Activated CD8-positive, alpha-beta memory T cell treated with anti-CD3 and anti-CD28 coated beads, Interleukin-2, amount 10 ng/mL, durations not matched to agents 7 days and 5 days (primary cell): ENCODE results near the gene CCT2. TPM values are rescaled to one million over a fixed set of nuclear protein-coding genes. Genes with fewer than 3 reads are reported as not detected.
A peak's percentile ranks its signal among the peaks of the same experiment; 100 is the strongest.

Experiments
- ATAC-seq: fragments of 150-1000 bp; cut with Tn5 transposase; one replicate; pipeline ENCODE4 v1.10.0; 2021; ENCODE audit warnings: moderate library complexity
- CTCF ChIA-PET: fragments of 350-600 bp; sonication (Branson Sonifier 250); formaldehyde crosslinking; loops from one replicate; lab custom pipeline; 2021; ENCODE audit warnings: antibody characterized with exemption; lab: Charles Lee
- DNase-seq: peaks from one replicate; pipeline ENCODE4 v3.0.0-alpha.2; 2020
- H3K27ac Mint-ChIP-seq: one replicate; pipeline ENCODE4 v1.8.0; 2021; ENCODE audit warnings: mild to moderate bottlenecking, mixed read lengths
- H3K27me3 Mint-ChIP-seq: one replicate; pipeline ENCODE4 v1.8.0; 2021; ENCODE audit warnings: mixed read lengths
- H3K36me3 Mint-ChIP-seq: one replicate; pipeline ENCODE4 v1.8.0; 2021; ENCODE audit warnings: mild to moderate bottlenecking, mixed read lengths
- H3K4me1 Mint-ChIP-seq: one replicate; pipeline ENCODE4 v1.8.0; 2021; ENCODE audit warnings: mixed read lengths
- H3K4me3 Mint-ChIP-seq: one replicate; pipeline ENCODE4 v1.8.0; 2021; ENCODE audit warnings: mild to moderate bottlenecking, moderate library complexity, mixed read lengths
- H3K9me3 Mint-ChIP-seq: one replicate; pipeline ENCODE4 v1.8.0; 2022; ENCODE audit warnings: low read depth, mixed read lengths
- total RNA-seq, 2 experiments: library from RNA; stranded (reverse); gene quantifications; one replicate each; pipeline ENCODE4 v1.2.3, GENCODE V29; 2021

CCT2 gene
- total RNA-seq, 2 experiments from 2014 or later: 193 to 271 TPM

- Mint-ChIP-seq H3K4me3 (no peak overlapping the region), H3K27me3 (no peaks in the 10 kb centered on the region), H3K36me3 (peaks cover 15% of the 10 kb centered on the region), H3K4me1 (peaks cover 4% of the 10 kb centered on the region), H3K9me3 (no peaks in the 10 kb centered on the region), H3K27ac (no peak overlapping the region)
- DNase-seq (no peak), ATAC-seq (no peak)
- CTCF ChIA-PET: interaction anchor here (0.8 to 6.1 kb wide), 8 partner anchors 11 to 278 kb away, joined by 3 to 59 read pairs (median 6); partner anchors contain the start of gene CCT2
Measured at GRCh38 chr12:69569236-69569635, 16.0 kb upstream of the CCT2 start.

- H3K4me1 Mint-ChIP-seq: peaks cover 4% of the 10 kb centered on the region
- no peaks in the 10 kb centered on the region for H3K27me3 Mint-ChIP-seq
- no peak overlapping the region for H3K27ac Mint-ChIP-seq
Measured at GRCh38 chr12:69570000-69570516, 15.2 kb upstream of the CCT2 start.

DNA sequence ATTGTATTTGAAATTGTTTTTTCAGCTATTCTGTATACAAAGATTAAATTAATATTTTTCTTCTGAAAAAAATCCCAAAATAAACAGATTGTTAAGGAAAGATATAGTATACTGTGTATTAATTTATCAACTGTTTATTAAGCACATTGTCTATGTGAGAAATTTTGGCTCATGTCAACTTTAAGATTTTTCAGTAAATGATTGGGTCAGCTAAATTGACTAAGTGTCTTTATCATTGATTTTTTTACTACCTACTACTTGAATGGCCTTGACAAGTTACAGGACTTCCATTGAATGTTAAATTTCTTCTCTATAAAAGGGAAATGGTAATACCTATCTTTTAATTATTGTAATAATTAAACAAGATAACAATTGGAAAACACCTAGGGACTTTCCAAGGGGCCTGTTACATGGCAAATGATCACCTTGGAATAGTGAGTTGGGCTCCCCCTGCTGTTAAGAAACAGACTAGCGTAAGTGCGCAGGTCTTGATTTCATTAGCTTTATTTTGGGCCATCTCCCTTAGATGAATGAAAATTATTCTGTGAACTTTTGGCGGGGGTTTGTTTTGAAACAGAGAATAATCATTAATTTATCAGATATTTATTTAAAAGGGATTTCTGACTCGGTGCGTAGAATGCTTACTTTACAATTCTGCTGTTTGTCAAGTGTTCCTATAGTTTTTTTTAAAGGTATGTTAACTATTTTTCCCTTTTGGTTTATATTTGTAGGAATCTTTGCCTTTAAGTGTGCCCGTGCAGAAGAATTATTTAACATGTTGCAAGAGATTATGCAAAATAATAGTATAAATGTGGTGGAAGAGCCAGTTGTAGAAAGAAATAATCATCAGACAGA lies 14.5 kb upstream of the CCT2 start:
- Mint-ChIP-seq H3K9me3 (no peaks in the 10 kb centered on the region), H3K36me3 (peaks cover 21% of the 10 kb centered on the region), H3K4me1 (peaks cover 4% of the 10 kb centered on the region), H3K27me3 (no peaks in the 10 kb centered on the region), H3K27ac (no peak overlapping the region), H3K4me3 (no peak overlapping the region)
- DNase-seq: peak; percentile 63
- CTCF ChIA-PET: interaction anchor here (0.6 to 6.1 kb wide), 25 partner anchors 9 to 417 kb away, joined by 3 to 59 read pairs (median 4); partner anchors contain the start of gene CCT2
- ATAC-seq: peak; percentile 53

More at GRCh38 chr12:69570000-69570516, 15.2 kb upstream of the CCT2 start:
- DNase-seq: no peak
- Mint-ChIP-seq H3K4me3 (no peak overlapping the region), H3K9me3 (no peaks in the 10 kb centered on the region), H3K36me3 (peaks cover 20% of the 10 kb centered on the region)
- CTCF ChIA-PET: interaction anchor here (0.8 to 6.1 kb wide), 22 partner anchors 8 to 416 kb away, joined by 3 to 59 read pairs (median 4); partner anchors contain the start of gene CCT2
- no peak for ATAC-seq

- no peak overlapping the region for H3K4me3 Mint-ChIP-seq
- no peak for DNase-seq
- H3K36me3 Mint-ChIP-seq: peaks cover 23% of the 10 kb centered on the region
- H3K27me3 Mint-ChIP-seq: no peaks in the 10 kb centered on the region
- ATAC-seq: no peak
- H3K9me3 Mint-ChIP-seq: no peaks in the 10 kb centered on the region
- H3K4me1 Mint-ChIP-seq: peaks cover 8% of the 10 kb centered on the region
- CTCF ChIA-PET: interaction anchor here (0.8 kb wide), 1 partner anchor 9 kb away, joined by 3 read pairs; no protein-coding TSS in a partner anchor
- no peak overlapping the region for H3K27ac Mint-ChIP-seq
Measured at GRCh38 chr12:69575346-69575745, 9.9 kb upstream of the CCT2 start.

GRCh38 chr12:69578283-69578682 lies 7.0 kb upstream of the CCT2 start:
- Mint-ChIP-seq H3K27ac (no peak overlapping the region), H3K4me1 (peaks cover 8% of the 10 kb centered on the region), H3K9me3 (no peaks in the 10 kb centered on the region), H3K4me3 (no peak overlapping the region), H3K36me3 (peaks cover 13% of the 10 kb centered on the region), H3K27me3 (no peaks in the 10 kb centered on the region)
- ATAC-seq (no peak), DNase-seq (no peak)
- CTCF ChIA-PET: interaction anchor here (4.9 kb wide), 1 partner anchor 7 kb away, joined by 26 read pairs; no protein-coding TSS in a partner anchor

DNA sequence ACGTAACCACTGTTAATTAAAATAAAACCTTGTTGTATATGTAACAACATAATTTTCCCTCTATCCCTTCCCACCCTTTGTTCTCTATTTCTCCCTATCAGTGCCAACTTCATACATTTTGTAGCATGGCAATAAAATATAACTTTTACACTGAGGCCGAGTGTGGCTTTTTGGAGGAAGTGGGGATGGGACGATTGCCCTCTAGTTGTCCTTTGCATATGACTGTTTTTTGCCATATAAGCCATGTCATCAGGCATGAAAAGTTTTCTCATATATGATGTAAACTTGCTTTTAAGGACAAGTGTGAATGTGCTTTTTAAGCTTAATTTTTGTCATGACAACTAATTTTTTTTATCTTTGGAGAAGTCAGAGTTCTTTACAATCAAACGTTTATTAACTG lies 6.2 kb upstream of the CCT2 start:
- Mint-ChIP-seq H3K36me3 (peaks cover 10% of the 10 kb centered on the region), H3K27me3 (no peaks in the 10 kb centered on the region), H3K4me3 (no peak overlapping the region), H3K9me3 (no peaks in the 10 kb centered on the region), H3K4me1 (peaks cover 8% of the 10 kb centered on the region), H3K27ac (no peak overlapping the region)
- DNase-seq (no peak), ATAC-seq (no peak)
- CTCF ChIA-PET: interaction anchor here (1.3 to 4.9 kb wide), 2 partner anchors 8 to 222 kb away, joined by 6 to 26 read pairs; no protein-coding TSS in a partner anchor

DNA sequence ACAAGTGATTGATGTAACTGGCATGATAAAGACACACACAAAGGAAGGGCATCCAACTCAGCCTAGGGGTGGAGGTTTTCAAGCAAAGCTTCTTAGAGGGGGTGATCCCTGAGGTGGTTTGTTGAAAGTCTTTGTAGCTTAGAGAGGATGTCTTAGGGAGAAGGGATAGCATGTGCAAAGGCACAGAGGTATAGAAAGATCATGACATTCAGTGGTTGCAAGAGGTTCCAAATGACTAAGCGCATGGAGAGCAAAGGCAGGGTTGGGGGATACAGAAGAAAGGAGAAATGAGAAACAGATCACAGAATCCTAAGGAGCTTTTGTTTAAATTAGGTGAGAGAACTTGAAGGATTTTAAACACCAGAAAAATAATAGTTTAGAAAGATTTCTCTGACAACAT lies 5.2 kb upstream of the CCT2 start:
- no peak overlapping the region for H3K27ac Mint-ChIP-seq
- H3K4me1 Mint-ChIP-seq: peaks cover 12% of the 10 kb centered on the region
- DNase-seq: no peak
- no peak overlapping the region for H3K4me3 Mint-ChIP-seq
- H3K9me3 Mint-ChIP-seq: no peaks in the 10 kb centered on the region
- H3K27me3 Mint-ChIP-seq: no peaks in the 10 kb centered on the region
- H3K36me3 Mint-ChIP-seq: peaks cover 3% of the 10 kb centered on the region
- ATAC-seq: no peak
- CTCF ChIA-PET: interaction anchor here (0.7 to 4.9 kb wide), 3 partner anchors 9 to 1169 kb away, joined by 3 to 26 read pairs (median 6); no protein-coding TSS in a partner anchor

- Mint-ChIP-seq H3K27me3 (no peaks in the 10 kb centered on the region), H3K36me3 (peaks cover 17% of the 10 kb centered on the region), H3K9me3 (no peaks in the 10 kb centered on the region), H3K4me1 (peaks cover 22% of the 10 kb centered on the region), H3K27ac (no peak overlapping the region), H3K4me3 (no peak overlapping the region)
- DNase-seq (no peak), ATAC-seq (no peak)
- CTCF ChIA-PET: interaction anchor here (1.3 to 4.9 kb wide), 3 partner anchors 12 to 113 kb away, joined by 3 to 26 read pairs (median 15); partner anchors contain the start of gene FRS2
Measured at GRCh38 chr12:69583203-69583602, 2.1 kb upstream of the CCT2 start.

- Mint-ChIP-seq H3K4me3 (no peak overlapping the region), H3K9me3 (no peaks in the 10 kb centered on the region), H3K27me3 (no peaks in the 10 kb centered on the region), H3K4me1 (peaks cover 36% of the 10 kb centered on the region), H3K36me3 (peaks cover 54% of the 10 kb centered on the region), H3K27ac (no peak overlapping the region)
- no peak for DNase-seq
- no peak for ATAC-seq
- CTCF ChIA-PET: no interaction called here
Measured at GRCh38 chr12:69588527-69588926, 3.3 kb downstream of the CCT2 start.

GRCh38 chr12:69589082-69589481 lies 3.8 kb downstream of the CCT2 start:
- H3K27me3 Mint-ChIP-seq: no peaks in the 10 kb centered on the region
- peaks cover 38% of the 10 kb centered on the region for H3K4me1 Mint-ChIP-seq
- H3K27ac Mint-ChIP-seq: no peak overlapping the region
- CTCF ChIA-PET: interaction anchor here (1.2 kb wide), 1 partner anchor 18 kb away, joined by 3 read pairs; no protein-coding TSS in a partner anchor
- no peak for DNase-seq
- H3K9me3 Mint-ChIP-seq: no peaks in the 10 kb centered on the region
- no peak for ATAC-seq
- H3K4me3 Mint-ChIP-seq: no peak overlapping the region
- peaks cover 58% of the 10 kb centered on the region for H3K36me3 Mint-ChIP-seq

DNA sequence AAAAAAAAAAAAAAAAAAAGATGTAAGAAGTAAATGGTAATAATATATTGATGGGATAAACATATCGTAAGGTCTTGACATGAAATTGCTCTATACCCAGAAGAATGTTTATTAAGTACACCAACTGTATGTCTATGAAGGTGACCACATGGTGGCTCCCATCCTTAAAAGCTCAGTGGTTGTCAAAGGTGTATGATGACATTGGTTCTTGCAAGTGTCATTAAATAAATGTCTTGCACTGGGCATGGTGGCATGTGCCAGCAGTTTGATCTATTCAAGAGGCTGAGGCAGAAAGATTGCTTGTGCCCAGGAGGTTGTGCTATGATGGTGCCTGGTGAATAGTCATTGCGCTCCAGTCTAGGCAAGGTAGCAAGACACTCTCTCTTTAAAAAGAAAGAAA lies 10.4 kb downstream of the CCT2 start:
- Mint-ChIP-seq H3K4me1 (peaks cover 25% of the 10 kb centered on the region), H3K27me3 (no peaks in the 10 kb centered on the region), H3K4me3 (no peak overlapping the region), H3K36me3 (peaks cover 59% of the 10 kb centered on the region), H3K27ac (peak overlapping the region; percentile 12), H3K9me3 (no peaks in the 10 kb centered on the region)
- DNase-seq (no peak), ATAC-seq (no peak)
- CTCF ChIA-PET: no interaction called here

- Mint-ChIP-seq H3K36me3 (peaks cover 65% of the 10 kb centered on the region), H3K4me1 (peaks cover 19% of the 10 kb centered on the region), H3K27ac (peak overlapping the region; percentile 63), H3K9me3 (no peaks in the 10 kb centered on the region), H3K4me3 (no peak overlapping the region), H3K27me3 (no peaks in the 10 kb centered on the region)
- no peak for ATAC-seq
- CTCF ChIA-PET: interaction anchor here (1.5 kb wide), 1 partner anchor 27 kb away, joined by 5 read pairs; no protein-coding TSS in a partner anchor
- no peak for DNase-seq
Measured at GRCh38 chr12:69598174-69598753, 13.0 kb downstream of the CCT2 start.

GRCh38 chr12:69600804-69601203 lies 15.5 kb downstream of the CCT2 start:
- H3K9me3 Mint-ChIP-seq: no peaks in the 10 kb centered on the region
- H3K27ac Mint-ChIP-seq: no peak overlapping the region
- H3K27me3 Mint-ChIP-seq: no peaks in the 10 kb centered on the region
- H3K4me1 Mint-ChIP-seq: peaks cover 11% of the 10 kb centered on the region
- H3K36me3 Mint-ChIP-seq: peaks cover 55% of the 10 kb centered on the region
- no peak for ATAC-seq
- CTCF ChIA-PET: no interaction called here
- DNase-seq: no peak
- H3K4me3 Mint-ChIP-seq: no peak overlapping the region
